IPS-18c (cell line): ENCODE data around the gene LVRN.

Experiments
- H3K4me3 ChIP-seq: 2 replicates; pipeline ENCODE4 v1.7.0; 2013; ENCODE audit warnings: low read depth, mild to moderate bottlenecking, low read length, moderate library complexity; ENCODE audit not compliant: insufficient read depth
- H3K9me3 ChIP-seq: one replicate; pipeline ENCODE4 v1.6.1; 2013; ENCODE audit warnings: mild to moderate bottlenecking, low read length, moderate library complexity; ENCODE audit not compliant: control insufficient read depth, insufficient read depth

LVRN gene

DNA sequence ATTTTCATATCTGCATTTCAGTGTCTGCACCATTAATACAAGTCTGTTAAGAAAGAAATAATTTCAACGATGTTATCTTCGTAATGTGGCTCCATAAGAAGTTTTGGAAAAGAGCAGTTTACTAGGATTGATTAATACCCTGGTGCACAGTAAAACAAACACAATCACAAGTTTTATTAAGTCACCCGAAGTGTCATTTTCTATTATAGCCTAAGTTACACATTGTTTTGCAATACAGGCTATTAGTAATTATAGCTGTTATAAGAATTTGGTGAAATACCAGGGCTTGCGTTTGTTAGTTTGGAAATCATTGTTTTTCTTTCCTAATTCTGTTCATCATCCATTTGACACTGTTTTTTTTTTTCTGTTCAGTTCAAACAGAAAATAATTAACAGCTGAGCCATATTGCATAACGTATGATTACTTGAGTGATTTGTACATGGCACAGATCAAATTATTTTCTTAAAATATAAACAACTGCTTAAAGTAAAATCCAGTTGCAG lies 30.6 kb downstream of the LVRN start:
- Histone ChIP-seq H3K9me3 (no peaks in the 10 kb centered on the region), H3K4me3 (no peak overlapping the region)

DNA sequence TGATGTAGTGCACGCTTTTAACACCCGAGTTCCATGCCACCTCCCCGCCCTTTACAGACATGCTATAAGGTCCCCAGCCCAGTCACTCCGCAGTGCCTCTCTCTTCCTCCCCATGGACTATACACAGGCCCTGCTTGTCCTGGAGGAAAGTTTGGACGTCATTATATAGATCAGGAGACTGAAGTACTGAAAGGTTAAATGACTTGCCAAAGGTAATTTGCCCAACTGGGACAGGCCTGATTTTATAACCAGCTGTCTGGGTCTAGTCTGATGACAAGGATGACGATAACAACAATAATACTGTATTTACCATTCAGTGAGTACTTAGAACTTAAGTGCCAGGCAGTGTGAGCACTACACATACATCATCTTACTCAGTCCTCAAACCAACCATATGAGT lies 33.1 kb downstream of the LVRN start:
- H3K4me3 ChIP-seq: no peak overlapping the region
- no peaks in the 10 kb centered on the region for H3K9me3 ChIP-seq

DNA sequence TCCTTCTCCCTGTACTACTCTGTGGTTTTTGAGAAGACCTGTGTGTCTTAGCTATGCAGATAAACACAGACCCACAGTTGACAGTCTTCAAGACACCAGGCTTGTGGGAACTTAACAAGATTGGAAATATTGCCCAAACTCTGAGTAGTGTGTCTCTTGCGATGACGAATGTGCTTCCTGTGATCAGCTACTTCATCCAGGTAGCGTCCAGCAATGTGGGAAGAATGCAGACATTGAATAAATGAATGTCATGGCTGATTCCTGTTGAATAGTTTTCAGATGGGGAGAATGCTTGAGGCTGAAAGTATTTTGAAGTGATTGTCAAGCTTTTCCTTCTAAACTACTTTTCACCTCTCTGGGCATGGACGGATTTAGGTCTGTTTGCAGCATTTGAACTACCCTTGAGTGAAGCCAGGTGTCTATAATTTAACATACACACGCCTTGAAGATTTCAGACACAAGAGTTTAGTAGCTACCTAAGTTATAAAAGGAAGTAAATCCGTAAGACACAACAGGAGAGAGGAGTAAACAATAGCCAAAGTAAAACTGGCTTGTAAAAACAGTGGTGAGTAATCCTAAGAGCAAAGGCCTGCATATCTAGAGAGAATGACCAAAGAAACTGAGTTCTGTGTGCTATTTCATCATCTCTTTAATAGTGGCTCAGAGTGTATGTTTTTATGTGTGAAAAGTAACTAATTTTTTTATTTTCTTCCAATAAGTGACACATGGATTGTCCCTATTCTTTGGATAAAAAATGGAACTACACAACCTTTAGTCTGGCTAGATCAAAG lies 40.0 kb downstream of the LVRN start:
- H3K4me3 ChIP-seq: no peak overlapping the region
- H3K9me3 ChIP-seq: no peaks in the 10 kb centered on the region

DNA sequence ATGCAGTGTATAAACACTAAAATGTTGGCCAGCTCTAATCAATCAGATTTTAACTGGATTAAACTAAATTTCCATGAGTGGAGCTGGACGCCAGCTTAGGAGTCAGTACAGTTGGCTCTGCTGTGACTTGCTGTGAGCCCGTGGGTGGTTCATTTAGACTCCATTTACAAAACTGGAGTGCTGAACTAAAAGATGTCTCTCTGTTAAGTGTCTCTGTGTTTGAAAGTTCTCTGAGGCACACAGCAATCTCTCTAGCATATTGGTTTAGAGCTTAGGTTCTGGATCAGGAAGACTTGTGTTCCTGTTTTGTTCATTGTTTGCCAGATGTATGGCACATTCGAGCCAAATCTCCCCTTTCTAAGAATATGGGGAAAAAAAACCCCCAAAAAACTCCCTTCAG lies 42.0 kb downstream of the LVRN start:
- Histone ChIP-seq H3K9me3 (no peaks in the 10 kb centered on the region), H3K4me3 (no peak overlapping the region)

DNA sequence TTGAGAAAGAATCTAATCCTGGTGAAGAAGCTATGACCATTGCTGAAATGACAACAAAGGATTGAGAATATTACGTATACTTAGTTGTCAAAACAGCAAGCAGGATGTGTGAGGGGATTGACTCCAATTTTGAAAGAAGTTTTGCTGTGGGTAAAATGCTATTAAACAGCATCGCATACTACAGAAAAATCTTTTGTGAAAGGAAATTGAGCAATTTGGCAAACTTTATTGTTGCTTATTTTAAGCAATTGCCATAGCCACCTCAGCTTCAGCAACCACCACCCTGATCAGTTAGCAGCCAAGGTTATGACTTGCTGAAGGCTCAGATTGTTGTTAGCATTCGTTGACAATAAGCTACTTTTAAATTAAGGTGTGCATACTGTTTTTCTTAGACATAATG lies 47.5 kb downstream of the LVRN start:
- H3K4me3 ChIP-seq: no peak overlapping the region
- no peaks in the 10 kb centered on the region for H3K9me3 ChIP-seq

DNA sequence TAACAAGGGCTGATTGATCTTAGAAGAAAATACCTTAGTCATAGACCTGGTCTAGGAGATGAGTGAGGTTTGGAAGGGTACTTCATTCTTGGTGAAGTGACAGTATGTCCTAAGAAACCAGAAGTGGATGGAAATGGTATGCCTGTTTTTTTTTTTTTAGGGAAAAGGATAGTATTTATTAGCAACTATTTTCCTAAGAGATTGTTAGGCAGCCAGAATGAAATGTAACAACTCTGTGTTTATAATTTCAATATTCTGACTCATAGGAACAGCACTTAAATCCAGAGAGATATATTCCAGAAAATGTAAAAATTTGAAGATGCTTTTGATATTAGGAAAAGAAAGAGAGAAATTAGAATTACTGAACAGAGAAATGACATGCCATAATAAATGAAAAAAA lies 48.8 kb downstream of the LVRN start:
- Histone ChIP-seq H3K9me3 (no peaks in the 10 kb centered on the region), H3K4me3 (no peak overlapping the region)

DNA sequence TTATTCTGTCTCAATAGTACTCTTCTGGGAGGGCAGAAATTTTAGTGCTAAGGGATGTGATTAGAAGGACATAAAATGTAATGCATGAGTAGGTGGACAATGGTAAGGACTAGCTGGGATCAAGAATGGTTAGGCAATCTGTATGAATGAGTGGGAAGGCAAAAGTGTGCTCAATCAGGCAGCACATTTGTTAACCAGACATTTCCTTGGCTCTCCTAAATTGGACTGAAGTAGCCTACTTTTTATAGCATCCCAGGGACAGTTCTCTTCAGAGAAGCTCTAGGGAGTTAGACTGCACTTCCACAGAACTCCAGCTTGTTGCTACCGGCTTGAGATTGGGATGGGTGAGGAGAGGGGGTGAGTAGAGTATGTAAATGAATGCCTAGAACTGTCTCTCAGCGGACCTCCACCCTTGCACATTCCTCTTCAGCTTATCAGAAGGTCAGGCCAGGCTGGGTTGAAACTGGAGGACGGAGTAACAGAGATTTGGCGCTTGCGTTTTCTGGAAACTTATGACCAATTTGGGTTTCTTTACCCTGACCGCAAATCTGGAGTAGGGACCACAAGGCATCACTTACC lies 51.0 kb downstream of the LVRN start:
- Histone ChIP-seq H3K4me3 (no peak overlapping the region), H3K9me3 (no peaks in the 10 kb centered on the region)

DNA sequence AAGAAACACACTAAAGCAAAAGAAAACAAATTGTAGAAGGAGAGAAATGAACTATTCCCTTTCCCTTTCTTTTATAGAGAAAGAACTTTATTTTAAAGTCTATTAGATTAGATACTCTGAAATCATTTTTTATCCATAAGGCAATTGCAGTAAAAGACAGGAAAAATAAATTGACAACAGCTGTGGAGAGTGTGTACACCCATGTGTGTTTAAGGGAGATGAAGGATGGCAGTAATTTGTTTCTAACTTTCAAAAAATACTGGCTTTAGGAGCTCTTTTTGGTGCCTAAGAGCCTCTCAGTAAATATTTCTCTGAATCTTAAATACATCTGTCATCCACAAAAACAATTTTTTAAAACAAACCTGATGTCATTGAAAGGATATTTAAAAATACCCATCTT lies 51.7 kb downstream of the LVRN start:
- Histone ChIP-seq H3K4me3 (no peak overlapping the region), H3K9me3 (no peaks in the 10 kb centered on the region)

DNA sequence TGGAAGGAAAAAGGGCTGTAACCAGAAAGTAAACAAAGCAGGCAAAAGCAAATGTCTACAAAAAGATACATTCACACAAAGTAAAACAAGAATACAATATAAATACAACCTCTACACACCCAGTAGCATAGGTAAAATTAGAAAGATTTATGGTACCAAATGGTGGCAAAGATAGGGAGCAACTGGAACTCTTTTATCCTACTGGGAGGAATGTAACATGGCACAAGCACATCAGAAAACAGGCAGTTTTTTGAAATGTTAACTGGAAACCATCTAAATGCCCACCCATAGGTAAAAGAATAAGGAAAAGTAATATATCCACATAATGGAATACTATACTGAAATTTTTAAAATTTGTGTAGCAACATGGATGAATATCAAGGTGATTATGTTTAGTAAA lies 61.3 kb downstream of the LVRN start:
- Histone ChIP-seq H3K9me3 (no peaks in the 10 kb centered on the region), H3K4me3 (no peak overlapping the region)

DNA sequence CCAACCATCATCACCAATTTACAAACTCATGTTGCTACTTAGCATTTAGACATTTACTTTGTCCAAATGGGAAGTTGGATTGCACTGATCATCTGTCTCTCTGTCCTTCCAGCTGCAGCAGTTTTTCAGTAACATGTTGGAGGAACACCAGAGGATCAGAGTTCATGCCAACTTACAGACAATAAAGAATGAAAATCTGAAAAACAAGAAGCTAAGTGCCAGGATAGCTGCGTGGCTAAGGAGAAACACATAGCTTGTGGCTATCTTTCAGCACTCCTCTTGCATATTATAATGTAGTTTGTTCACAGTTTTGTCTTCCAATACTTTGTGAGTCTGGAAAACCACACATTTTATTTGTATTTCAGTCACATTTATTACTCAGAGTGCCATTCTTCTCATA lies 63.6 kb downstream of the LVRN start:
- no peaks in the 10 kb centered on the region for H3K9me3 ChIP-seq
- no peak overlapping the region for H3K4me3 ChIP-seq

DNA sequence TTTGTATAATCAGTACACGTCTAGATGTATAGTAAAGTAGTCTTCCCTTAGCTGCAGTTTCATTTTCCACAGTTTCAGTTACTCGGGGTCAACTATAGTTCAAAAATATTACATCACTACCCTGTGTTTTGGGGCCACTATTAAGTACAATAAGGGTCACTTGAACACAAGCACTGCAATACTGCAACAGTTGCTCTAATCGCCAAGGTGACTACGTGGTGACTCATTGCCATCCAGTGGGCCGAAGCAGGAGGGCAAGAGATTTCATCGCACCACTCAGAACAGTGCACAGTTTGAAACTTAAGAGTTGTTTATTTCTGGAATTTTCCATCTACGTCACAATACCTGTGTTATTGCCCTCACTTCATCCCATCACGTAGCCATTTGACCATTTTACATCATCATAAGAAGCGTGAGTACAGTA lies 69.8 kb downstream of the LVRN start, which contains the start of gene ARL14EPL:
Gene ARL14EPL, plus strand, starts transcription at position 379 of the 424 bp plus-strand sequence. CDS start 18,994 bp downstream, outside the sequence.
- Histone ChIP-seq H3K9me3 (no peaks in the 10 kb centered on the region), H3K4me3 (no peak within 1 kb of the TSS)

DNA sequence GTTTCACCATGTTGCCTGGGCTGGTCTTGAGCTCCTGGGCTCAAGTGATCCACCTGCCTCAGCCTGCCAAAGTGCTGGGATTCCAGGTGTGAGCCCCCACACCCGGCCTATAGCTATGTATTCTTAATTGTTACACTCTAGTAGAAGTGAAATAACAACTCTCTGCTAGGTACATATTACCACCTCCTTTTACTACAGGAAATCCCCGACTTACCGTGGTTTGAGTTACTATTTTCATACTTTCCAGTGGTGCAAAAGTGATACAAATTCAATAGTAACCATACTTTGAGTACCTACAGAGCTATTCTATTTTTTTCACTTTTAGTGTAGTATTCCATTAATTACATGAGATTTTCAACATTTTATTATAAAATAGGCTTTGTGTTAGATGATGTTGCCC lies 70.7 kb downstream of the LVRN start:
- H3K4me3 ChIP-seq: no peak overlapping the region
- no peaks in the 10 kb centered on the region for H3K9me3 ChIP-seq

DNA sequence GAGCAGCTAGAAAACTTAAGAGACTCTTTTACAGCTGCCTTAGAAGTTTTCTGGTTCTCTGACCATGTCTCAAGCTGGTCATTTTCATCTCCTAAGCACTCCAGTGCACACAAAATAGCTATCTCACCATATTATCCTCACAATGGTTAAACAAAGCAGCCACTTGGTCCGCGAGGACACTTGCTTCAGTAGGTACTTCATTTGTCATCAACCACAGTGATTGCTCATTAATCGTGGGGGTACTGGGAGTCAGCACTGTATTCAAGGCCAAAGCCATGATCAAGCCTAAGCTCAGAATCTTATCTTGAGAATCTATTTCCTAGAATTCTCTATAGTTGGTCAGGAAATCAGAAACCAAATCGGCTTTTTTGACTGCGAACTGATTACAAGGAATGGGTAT lies 72.8 kb downstream of the LVRN start:
- Histone ChIP-seq H3K9me3 (no peaks in the 10 kb centered on the region), H3K4me3 (no peak overlapping the region)

DNA sequence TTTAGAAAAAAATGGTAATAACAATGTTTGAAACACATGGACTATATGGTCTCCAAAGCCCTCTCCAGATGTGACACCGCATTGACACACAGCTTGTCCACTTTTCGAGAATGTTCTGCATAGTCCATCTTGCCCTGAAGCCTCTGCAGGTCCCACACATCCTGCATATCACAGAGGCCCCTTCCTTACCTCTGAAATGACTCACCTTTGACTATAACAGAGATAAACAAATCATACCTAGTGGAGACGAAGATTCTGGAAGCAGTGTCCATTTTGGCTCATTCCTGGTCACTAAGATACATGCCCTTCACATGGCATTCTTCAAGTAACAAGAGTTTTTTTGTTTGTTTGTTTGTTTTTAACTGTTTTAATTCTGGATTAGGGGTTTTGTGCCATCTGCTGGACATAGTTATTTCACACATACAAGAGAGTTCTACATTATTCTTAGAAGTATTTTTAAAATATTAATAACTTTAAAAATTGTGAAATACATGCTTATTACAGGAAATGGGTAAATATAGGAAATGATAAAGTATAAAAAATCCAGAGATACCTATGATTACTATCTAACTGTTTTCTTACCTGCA lies 75.1 kb downstream of the LVRN start:
- no peaks in the 10 kb centered on the region for H3K9me3 ChIP-seq
- no peak overlapping the region for H3K4me3 ChIP-seq

DNA sequence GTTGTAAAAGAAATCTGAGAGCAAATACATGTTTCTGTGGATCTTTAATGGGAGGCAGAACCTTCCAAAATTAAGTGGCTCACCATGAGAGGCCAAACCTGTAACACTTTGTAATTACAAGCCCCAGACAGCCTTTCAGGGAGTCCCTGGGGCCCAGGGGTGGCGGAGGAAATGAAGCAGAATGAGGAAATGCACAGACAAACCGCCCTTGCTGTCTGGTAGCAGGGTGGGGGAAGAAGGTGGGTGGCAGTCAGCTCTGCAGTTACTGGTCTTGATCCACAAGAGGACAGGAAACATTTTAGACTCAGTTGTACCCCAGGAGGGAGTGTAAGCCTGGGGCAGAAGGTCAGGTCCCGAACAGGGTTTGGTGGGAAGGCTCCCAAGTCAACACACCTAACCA lies 76.5 kb downstream of the LVRN start:
- Histone ChIP-seq H3K9me3 (no peaks in the 10 kb centered on the region), H3K4me3 (no peak overlapping the region)

DNA sequence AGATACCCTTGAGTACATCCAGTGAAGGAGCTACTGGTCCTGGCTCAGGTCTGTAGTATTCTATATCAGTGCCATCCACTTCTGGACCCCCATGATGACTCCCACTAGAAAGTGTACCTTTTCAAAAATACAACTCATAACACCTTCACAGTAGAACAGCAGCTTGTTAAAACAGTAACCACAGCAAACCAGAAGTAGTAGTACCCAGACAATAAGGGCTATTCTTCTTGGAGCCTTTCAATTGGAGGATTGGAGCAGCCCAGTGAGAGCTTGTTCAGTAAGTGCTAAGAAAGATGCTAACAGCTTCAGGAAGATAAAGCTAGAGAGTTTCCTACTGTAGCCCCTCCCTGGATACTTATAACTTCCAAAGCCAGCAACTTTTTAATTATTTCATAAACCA lies 80.1 kb downstream of the LVRN start:
- no peak overlapping the region for H3K4me3 ChIP-seq
- H3K9me3 ChIP-seq: no peaks in the 10 kb centered on the region

DNA sequence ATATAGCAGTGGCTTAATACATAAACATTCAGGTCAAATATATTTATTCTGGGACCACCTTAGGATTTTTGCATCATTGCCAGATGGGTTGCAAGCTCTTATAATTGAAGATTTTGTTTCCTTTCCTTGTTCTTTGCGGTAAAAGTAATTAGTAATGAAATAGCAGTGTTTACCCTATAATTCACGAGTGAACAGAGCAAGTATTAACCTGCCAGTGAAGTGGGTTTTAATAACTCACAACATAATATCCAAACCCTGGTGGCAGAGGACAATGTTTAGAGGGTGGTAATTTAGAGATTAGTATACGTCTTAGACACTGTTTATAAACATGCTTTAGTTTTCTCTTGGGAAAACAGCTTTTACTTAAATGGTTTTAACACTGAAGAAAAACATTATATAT lies 81.8 kb downstream of the LVRN start:
- Histone ChIP-seq H3K9me3 (no peaks in the 10 kb centered on the region), H3K4me3 (no peak overlapping the region)

DNA sequence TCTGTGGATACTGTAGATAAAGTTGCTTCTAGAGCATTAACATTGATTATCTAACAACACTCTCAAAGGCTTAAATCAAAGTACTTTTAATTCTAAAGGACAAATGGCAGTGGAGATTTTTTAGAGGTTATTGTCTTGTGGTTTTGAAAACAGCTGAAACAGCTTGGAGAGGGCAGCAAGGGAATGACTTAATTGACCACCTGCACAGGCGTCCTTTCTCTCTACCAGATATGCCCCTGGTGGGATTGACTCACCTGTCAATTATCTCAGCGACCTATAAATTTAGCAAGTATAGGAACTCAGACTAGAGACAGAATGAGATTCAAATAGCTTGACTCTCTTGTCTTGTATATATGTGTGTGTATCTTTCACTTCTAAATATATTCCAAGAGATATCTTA lies 83.5 kb downstream of the LVRN start:
- H3K4me3 ChIP-seq: no peak overlapping the region
- H3K9me3 ChIP-seq: no peaks in the 10 kb centered on the region
